Endothelial cell of umbilical vein (primary cell): Measurements from ENCODE around the gene DAZAP1. TPM values are rescaled to one million over a fixed set of nuclear protein-coding genes. Genes with fewer than 3 reads are reported as not detected.

ENCODE experiments used
- BruUV-seq: library from RNA; stranded (reverse); fragments of 400-500 nt; replicated peaks from 2 replicates; lab custom pipeline; 2021; lab: Mats Ljungman, UMichigan
- CTCF ChIA-PET: fragments of 300-600, 350-600 bp; sonication (Branson Sonifier 250); formaldehyde crosslinking; loops from one replicate; lab custom pipeline; 2021; ENCODE audit warnings: antibody characterized with exemption, inconsistent platforms; lab: Charles Lee
- POLR2A ChIA-PET: fragments of 300-600, 350-600 bp; sonication (Branson Sonifier 250); formaldehyde crosslinking; loops from one replicate; lab custom pipeline; 2021; ENCODE audit warnings: antibody characterized with exemption, inconsistent platforms; lab: Charles Lee
- DNase-seq: peaks from one replicate; pipeline ENCODE4 v3.0.0-alpha.2; 2011; ENCODE audit warnings: low read depth, low spot score
- FAIRE-seq: peaks from 2 replicates; lab custom pipeline; 2011; peaks lifted over from hg19 to GRCh38; lab: Jason Lieb, UNC
- H2AFZ ChIP-seq: 2 replicates; pipeline ENCODE4 v1.6.0; 2012; ENCODE audit warnings: low read depth, low read length, control low read depth, inconsistent platforms
- H3K27ac ChIP-seq: 2 replicates; pipeline ENCODE4 v1.5.1; 2011; ENCODE audit warnings: low read depth, mild to moderate bottlenecking, control low read depth, low read length, moderate library complexity; ENCODE audit not compliant: insufficient read depth
- H3K27me3 ChIP-seq, 2 experiments: 2 replicates each; pipeline versions ENCODE4 v1.6.0 to v1.6.1; 2011; ENCODE audit warnings: low read length in 2 of 2, mixed read lengths in 1 of 2; ENCODE audit not compliant: control insufficient read depth in 2 of 2, insufficient read depth in 2 of 2
- H3K36me3 ChIP-seq, 2 experiments: 2 replicates in 1 of 2; 3 replicates in 1 of 2; pipeline ENCODE4 v1.5.1; 2011; ENCODE audit warnings: low read length in 2 of 2, mild to moderate bottlenecking in 1 of 2, moderate library complexity in 1 of 2; ENCODE audit not compliant: control insufficient read depth in 2 of 2, insufficient read depth in 2 of 2; ENCODE audit errors: extremely low read depth in 1 of 2
- H3K4me1 ChIP-seq: 3 replicates; pipeline ENCODE4 v1.5.1; 2011; ENCODE audit warnings: mild to moderate bottlenecking, low read length; ENCODE audit not compliant: control insufficient read depth, insufficient read depth; ENCODE audit errors: extremely low read depth
- H3K4me2 ChIP-seq: 2 replicates; pipeline ENCODE4 v1.6.1; 2011; ENCODE audit warnings: low read length, control low read depth, mixed read lengths; ENCODE audit not compliant: insufficient read depth
- H3K4me3 ChIP-seq, 3 experiments: fragments of 200-600 bp in 1 of 3; sonication (generic), shearing (Covaris generic) in 1 of 3; replicated peaks in 1 of 3; 2 replicates each; pipeline ENCODE4 v1.5.1; 2011 to 2016; ENCODE audit warnings: control low read depth in 3 of 3, low read length in 3 of 3, mild to moderate bottlenecking in 2 of 3, inconsistent platforms in 1 of 3, low read depth in 1 of 3, moderate library complexity in 1 of 3; ENCODE audit not compliant: insufficient read depth in 1 of 3
- H3K79me2 ChIP-seq: 2 replicates; pipeline ENCODE4 v1.6.0; 2012; ENCODE audit warnings: low read length, inconsistent platforms; ENCODE audit not compliant: control insufficient read depth, insufficient read depth
- H3K9ac ChIP-seq: replicated peaks from 2 replicates; pipeline ENCODE3; 2011; ENCODE audit warnings: low read length, control low read depth; ENCODE audit not compliant: insufficient read depth; ENCODE audit errors: extremely low read depth
- H3K9me1 ChIP-seq: replicated peaks from 3 replicates; pipeline ENCODE4 v1.6.0; 2011; ENCODE audit warnings: mild to moderate bottlenecking, low read length; ENCODE audit not compliant: control insufficient read depth, insufficient read depth; ENCODE audit errors: extremely low read depth
- H3K9me3 ChIP-seq: replicated peaks from 2 replicates; pipeline ENCODE4 v1.5.1; 2012; ENCODE audit warnings: low read length, inconsistent platforms; ENCODE audit not compliant: control insufficient read depth, insufficient read depth
- H4K20me1 ChIP-seq: replicated peaks from 2 replicates; pipeline ENCODE3; 2011; ENCODE audit warnings: mild to moderate bottlenecking, low read length; ENCODE audit not compliant: control insufficient read depth, insufficient read depth; ENCODE audit errors: extremely low read depth
- EZH2 ChIP-seq: IDR thresholded peaks from 2 replicates; pipeline ENCODE4 v1.6.1; 2012; ENCODE audit warnings: borderline replicate concordance, low read depth, mild to moderate bottlenecking, moderate library complexity, low read length, inconsistent platforms; ENCODE audit not compliant: severe bottlenecking
- FOS ChIP-seq: IDR thresholded peaks from 2 replicates; pipeline ENCODE4 v1.6.1; 2011; ENCODE audit warnings: mild to moderate bottlenecking, low read length, moderate library complexity, borderline replicate concordance; ENCODE audit not compliant: insufficient read depth
- JUN ChIP-seq: IDR thresholded peaks from 2 replicates; pipeline ENCODE4 v1.6.1; 2011; ENCODE audit warnings: borderline replicate concordance, low read depth; ENCODE audit not compliant: insufficient read length, insufficient read depth
- POLR2AphosphoS5 ChIP-seq: IDR thresholded peaks from 2 replicates; pipeline ENCODE4 v1.6.1; 2012; ENCODE audit warnings: low read depth, mild to moderate bottlenecking, control low read depth, low read length, moderate library complexity; ENCODE audit not compliant: insufficient read depth
- dilution Hi-C: fragments of 300-500 bp; cut with MboI; formaldehyde crosslinking; loops from one replicate; pipeline ENCODE4 v1.15.0; 2019; ENCODE audit warnings: low sequenced_read_pairs; ENCODE audit not compliant: extremely low pct_ligation_motif_present
- intact Hi-C: fragments of 100-400 bp; cut with micrococcal nuclease; formaldehyde crosslinking; loops from one replicate; pipeline ENCODE4 v1.10.0; 2022
- polyA plus RNA-seq, 4 experiments: library from polyadenylated mRNA; depleted of rRNA in 3 of 4; stranded (reverse) in 3 of 4; unstranded in 1 of 4; fragments of >200 nt; gene quantifications; 2 replicates each; pipeline versions ENCODE4 v1.2.1 to v1.2.3, GENCODE V29; 2011 to 2012; ENCODE audit warnings: missing spikeins in 1 of 4
- total RNA-seq: library from RNA; stranded (reverse); gene quantifications from 2 replicates; pipeline ENCODE4 v1.2.3, GENCODE V29; 2021
- TF ChIP-seq, protein P1 (sequence below): IDR thresholded peaks from 2 replicates; pipeline ENCODE4 v1.6.1; 2011; ENCODE audit not compliant: insufficient read depth, insufficient read length

Gene DAZAP1
- total and polyA plus RNA-seq, 2 donors (not counting 3 experiments of a cell fraction or from before 2014, with no cell fraction given): 50.1 to 187 TPM

DNA sequence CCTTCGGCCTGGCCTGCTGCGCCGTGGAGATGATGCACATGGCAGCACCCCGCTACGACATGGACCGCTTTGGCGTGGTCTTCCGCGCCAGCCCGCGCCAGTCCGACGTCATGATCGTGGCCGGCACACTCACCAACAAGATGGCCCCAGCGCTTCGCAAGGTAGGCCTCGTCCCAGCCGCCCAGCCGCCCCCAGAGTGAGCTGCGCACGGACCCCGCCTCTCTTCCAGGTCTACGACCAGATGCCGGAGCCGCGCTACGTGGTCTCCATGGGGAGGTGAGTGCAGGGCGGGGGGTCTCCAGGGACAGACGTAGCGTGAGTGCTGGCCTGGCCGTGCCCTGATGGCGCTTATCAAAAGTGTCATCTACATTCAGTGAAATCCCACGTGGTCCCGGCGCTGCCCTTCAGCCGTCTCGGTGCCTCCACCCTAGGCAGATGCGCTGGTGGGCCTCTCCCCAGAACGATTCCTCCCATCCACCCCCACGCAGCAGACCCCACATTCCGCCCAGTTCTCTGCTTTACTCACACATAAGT is 16.4 kb upstream of the DAZAP1 start:
- no TSS peak for BruUV-seq
- dilution Hi-C loops (no loop called here), intact Hi-C loops (no loop called here)
- Histone ChIP-seq H4K20me1 (no peaks in the 10 kb centered on the region), H2AFZ (no peak overlapping the region), H3K9ac (no peak overlapping the region), H3K4me2 (no peak overlapping the region), H3K27ac (no peak overlapping the region), H3K9me3 (no peaks in the 10 kb centered on the region), H3K9me1 (no peaks in the 10 kb centered on the region), H3K4me1 (no peaks in the 10 kb centered on the region), H3K79me2 (no peaks in the 10 kb centered on the region), H3K36me3 (peaks cover 3 to 28% of the 10 kb centered on the region in 2 experiments), H3K27me3 (no peaks in the 10 kb centered on the region), H3K4me3 (no peak overlapping the region)
- ChIA-PET CTCF (no interaction called here), POLR2A (no interaction called here)
- TF ChIP-seq POLR2AphosphoS5: no peak
- no peak for TF ChIP-seq FOS
- TF ChIP-seq, protein P1, sequence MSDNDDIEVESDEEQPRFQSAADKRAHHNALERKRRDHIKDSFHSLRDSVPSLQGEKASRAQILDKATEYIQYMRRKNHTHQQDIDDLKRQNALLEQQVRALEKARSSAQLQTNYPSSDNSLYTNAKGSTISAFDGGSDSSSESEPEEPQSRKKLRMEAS: no peak
- DNase-seq: no peak
- no peak for FAIRE-seq

DNA sequence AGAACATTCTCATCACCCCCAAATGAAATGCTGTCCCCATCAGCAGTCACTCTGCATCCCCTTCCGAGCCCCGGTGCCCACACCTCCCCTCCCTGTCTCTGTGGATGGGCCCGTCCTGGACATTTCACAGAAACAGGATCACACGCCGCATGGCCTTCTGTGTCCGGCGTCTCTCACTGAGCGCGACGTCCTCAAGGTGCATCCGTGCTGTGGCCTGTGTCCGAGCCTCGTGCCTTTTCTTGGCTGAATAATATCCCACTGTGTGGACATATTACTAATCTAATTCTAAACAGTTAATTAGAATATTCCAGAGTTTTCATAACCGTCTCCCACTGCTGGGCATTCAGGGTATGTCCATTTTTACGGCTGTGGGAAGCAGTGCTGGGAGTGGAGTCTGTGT is 15.0 kb upstream of the DAZAP1 start:
- Histone ChIP-seq H3K9ac (no peak overlapping the region), H3K79me2 (no peaks in the 10 kb centered on the region), H3K27me3 (no peaks in the 10 kb centered on the region), H3K4me2 (no peak overlapping the region), H3K36me3 (peaks cover 3 to 28% of the 10 kb centered on the region in 2 experiments), H2AFZ (no peak overlapping the region), H3K4me3 (no peak overlapping the region), H3K27ac (no peak overlapping the region), H3K9me3 (no peaks in the 10 kb centered on the region), H3K4me1 (no peaks in the 10 kb centered on the region), H3K9me1 (no peaks in the 10 kb centered on the region), H4K20me1 (no peaks in the 10 kb centered on the region)
- BruUV-seq: no TSS peak
- dilution Hi-C loops (no loop called here), intact Hi-C loops (no loop called here)
- POLR2A ChIA-PET: no interaction called here
- no peak for FAIRE-seq
- TF ChIP-seq JUN (no peak), EZH2 (no peak)
- CTCF ChIA-PET: no interaction called here
- no peak for DNase-seq
